ENCODE results near the gene POLR2A. TPM values are rescaled to one million over a fixed set of nuclear protein-coding genes. Genes with fewer than 3 reads are reported as not detected.

Gene POLR2A
- polyA plus RNA-seq, 1 donor from 2014 or later, result 9.1 TPM

DNA sequence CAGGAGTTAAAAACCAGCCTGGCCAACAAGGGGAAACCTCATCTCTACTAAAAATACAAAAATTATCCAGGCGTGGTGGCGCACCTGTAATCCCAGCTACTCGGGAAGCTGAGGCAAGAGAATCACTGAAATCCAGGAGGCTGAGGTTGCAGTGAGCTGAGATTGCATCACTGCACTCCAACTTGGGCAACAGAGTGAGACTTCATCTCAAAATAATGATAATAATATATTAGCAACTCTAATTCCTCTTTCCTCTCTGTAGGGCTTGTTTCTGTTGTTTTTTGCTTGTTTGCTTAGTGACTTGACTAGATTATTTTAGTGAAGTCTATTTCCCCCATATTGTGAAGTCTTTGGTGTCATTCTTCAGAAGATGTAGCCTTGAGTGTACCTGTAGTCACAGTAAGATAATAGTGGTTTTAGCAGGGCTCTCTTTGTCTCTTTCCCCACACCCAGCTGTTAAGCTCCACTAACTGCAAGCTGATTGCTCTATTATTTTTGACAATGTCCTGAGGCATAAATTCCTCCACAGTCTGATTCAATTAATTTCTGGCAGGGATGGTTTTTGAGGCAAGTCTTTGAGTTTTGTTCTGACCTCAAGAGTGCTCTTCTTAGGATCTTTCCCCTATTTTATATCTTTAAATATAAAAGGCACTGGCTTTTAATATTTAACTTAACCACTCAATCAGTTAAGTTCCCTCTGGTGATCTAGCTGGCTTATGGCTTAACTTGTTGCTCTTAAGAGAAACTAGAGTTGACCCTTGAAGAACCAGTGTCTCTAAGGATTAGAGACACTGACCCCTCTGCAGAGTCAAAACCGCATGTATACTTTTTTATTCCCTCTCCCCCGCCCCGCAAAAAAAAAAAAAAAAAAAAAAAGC lies 46.1 kb downstream of the POLR2A start:
- TF ChIP-seq MXI1 (conservative IDR thresholded peaks at IDR 0.05; ENCODE audit: poor library complexity, severe bottlenecking), result no peak
- TF ChIP-seq, protein P1, sequence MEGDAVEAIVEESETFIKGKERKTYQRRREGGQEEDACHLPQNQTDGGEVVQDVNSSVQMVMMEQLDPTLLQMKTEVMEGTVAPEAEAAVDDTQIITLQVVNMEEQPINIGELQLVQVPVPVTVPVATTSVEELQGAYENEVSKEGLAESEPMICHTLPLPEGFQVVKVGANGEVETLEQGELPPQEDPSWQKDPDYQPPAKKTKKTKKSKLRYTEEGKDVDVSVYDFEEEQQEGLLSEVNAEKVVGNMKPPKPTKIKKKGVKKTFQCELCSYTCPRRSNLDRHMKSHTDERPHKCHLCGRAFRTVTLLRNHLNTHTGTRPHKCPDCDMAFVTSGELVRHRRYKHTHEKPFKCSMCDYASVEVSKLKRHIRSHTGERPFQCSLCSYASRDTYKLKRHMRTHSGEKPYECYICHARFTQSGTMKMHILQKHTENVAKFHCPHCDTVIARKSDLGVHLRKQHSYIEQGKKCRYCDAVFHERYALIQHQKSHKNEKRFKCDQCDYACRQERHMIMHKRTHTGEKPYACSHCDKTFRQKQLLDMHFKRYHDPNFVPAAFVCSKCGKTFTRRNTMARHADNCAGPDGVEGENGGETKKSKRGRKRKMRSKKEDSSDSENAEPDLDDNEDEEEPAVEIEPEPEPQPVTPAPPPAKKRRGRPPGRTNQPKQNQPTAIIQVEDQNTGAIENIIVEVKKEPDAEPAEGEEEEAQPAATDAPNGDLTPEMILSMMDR (IDR thresholded peaks at IDR 0.05; ENCODE audit: poor library complexity, severe bottlenecking), result no peak
- TF ChIP-seq RAD21 (conservative IDR thresholded peaks at IDR 0.05), result no peak
- TF ChIP-seq EZH2 (IDR thresholded peaks at IDR 0.05; ENCODE audit: borderline replicate concordance, insufficient read depth, low read length, poor library complexity, severe bottlenecking), result no peak
- TF ChIP-seq, protein P2, sequence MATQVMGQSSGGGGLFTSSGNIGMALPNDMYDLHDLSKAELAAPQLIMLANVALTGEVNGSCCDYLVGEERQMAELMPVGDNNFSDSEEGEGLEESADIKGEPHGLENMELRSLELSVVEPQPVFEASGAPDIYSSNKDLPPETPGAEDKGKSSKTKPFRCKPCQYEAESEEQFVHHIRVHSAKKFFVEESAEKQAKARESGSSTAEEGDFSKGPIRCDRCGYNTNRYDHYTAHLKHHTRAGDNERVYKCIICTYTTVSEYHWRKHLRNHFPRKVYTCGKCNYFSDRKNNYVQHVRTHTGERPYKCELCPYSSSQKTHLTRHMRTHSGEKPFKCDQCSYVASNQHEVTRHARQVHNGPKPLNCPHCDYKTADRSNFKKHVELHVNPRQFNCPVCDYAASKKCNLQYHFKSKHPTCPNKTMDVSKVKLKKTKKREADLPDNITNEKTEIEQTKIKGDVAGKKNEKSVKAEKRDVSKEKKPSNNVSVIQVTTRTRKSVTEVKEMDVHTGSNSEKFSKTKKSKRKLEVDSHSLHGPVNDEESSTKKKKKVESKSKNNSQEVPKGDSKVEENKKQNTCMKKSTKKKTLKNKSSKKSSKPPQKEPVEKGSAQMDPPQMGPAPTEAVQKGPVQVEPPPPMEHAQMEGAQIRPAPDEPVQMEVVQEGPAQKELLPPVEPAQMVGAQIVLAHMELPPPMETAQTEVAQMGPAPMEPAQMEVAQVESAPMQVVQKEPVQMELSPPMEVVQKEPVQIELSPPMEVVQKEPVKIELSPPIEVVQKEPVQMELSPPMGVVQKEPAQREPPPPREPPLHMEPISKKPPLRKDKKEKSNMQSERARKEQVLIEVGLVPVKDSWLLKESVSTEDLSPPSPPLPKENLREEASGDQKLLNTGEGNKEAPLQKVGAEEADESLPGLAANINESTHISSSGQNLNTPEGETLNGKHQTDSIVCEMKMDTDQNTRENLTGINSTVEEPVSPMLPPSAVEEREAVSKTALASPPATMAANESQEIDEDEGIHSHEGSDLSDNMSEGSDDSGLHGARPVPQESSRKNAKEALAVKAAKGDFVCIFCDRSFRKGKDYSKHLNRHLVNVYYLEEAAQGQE (IDR thresholded peaks at IDR 0.05; ENCODE audit: borderline replicate concordance), result no peak
- no peak for TF ChIP-seq SMC3 (conservative IDR thresholded peaks at IDR 0.05; ENCODE audit: poor library complexity)
- TF ChIP-seq EP300 (conservative IDR thresholded peaks at IDR 0.05; ENCODE audit: poor library complexity, severe bottlenecking), result no peak
- no peak overlapping the region for H3K9ac ChIP-seq (ENCODE audit: low read length)
- no peak overlapping the region for H3K4me3 ChIP-seq (ENCODE audit: low read length)

DNA sequence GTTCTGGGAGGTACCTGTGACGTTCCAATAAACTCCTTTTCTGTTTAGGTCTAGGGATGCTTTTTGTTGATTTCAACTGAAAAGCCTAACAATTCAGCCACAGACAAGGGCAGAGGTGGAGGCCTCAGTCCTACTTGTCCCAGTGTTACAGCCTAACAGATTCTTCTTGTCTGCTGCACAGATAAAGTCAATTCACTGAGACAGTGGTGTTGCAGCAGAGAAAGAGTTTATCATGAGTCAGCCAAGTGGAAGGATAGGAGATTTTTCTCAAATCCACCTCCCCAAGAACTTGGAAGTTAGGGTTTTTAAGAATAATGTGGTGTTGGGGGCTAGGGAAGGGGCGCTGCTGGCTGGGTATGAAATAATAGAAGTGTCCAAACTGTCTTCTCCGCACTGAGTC lies 53.9 kb downstream of the POLR2A start:
- TF ChIP-seq EP300 (conservative IDR thresholded peaks at IDR 0.05; ENCODE audit: poor library complexity, severe bottlenecking), result no peak
- TF ChIP-seq EZH2 (IDR thresholded peaks at IDR 0.05; ENCODE audit: borderline replicate concordance, insufficient read depth, low read length, poor library complexity, severe bottlenecking), result no peak
- TF ChIP-seq, protein P1 (IDR thresholded peaks at IDR 0.05; ENCODE audit: poor library complexity, severe bottlenecking), result no peak
- no peak for TF ChIP-seq TAF1 (IDR thresholded peaks at IDR 0.05; ENCODE audit: low read depth)
- no peak for TF ChIP-seq MXI1 (conservative IDR thresholded peaks at IDR 0.05; ENCODE audit: poor library complexity, severe bottlenecking)
- TF ChIP-seq SMC3 (conservative IDR thresholded peaks at IDR 0.05; ENCODE audit: poor library complexity), result no peak
- TF ChIP-seq, protein P2 (IDR thresholded peaks at IDR 0.05; ENCODE audit: borderline replicate concordance), result no peak
- no peak for TF ChIP-seq POLR2AphosphoS5 (IDR thresholded peaks at IDR 0.05)
- no peak for TF ChIP-seq RAD21 (conservative IDR thresholded peaks at IDR 0.05)
- no peak overlapping the region for H2AFZ ChIP-seq (ENCODE audit: low read depth, low read length)

More for the DNA sequence above, 46.1 kb downstream of the POLR2A start:
- no peaks in the 10 kb centered on the region for H3K9me2 ChIP-seq (ENCODE audit: insufficient read depth, low read length)
- no peak overlapping the region for H2AFZ ChIP-seq (ENCODE audit: low read depth, low read length)
- no peaks in the 10 kb centered on the region for H3K36me3 ChIP-seq (ENCODE audit: insufficient read depth, low read length)
- no peaks in the 10 kb centered on the region for H3K79me2 ChIP-seq (replicated peaks; ENCODE audit: insufficient read depth, low read length)
- no peak overlapping the region for H3K4me2 ChIP-seq (ENCODE audit: low read length)
- H3K9me3 ChIP-seq (ENCODE audit: low read length), result no peaks in the 10 kb centered on the region
- no peaks in the 10 kb centered on the region for H3K27me3 ChIP-seq (ENCODE audit: insufficient read depth, low read depth, low read length)
- no peak overlapping the region for H3K27ac ChIP-seq (ENCODE audit: low read length)
- no peaks in the 10 kb centered on the region for H3F3A ChIP-seq (ENCODE audit: insufficient read depth, low read length, poor library complexity, severe bottlenecking)
- H4K20me1 ChIP-seq (ENCODE audit: insufficient read depth), result no peaks in the 10 kb centered on the region

More for the DNA sequence above, 53.9 kb downstream of the POLR2A start:
- no peak overlapping the region for H3K4me3 ChIP-seq (ENCODE audit: low read length)
- H3K9ac ChIP-seq (ENCODE audit: low read length), result no peak overlapping the region
- H3K9me3 ChIP-seq (ENCODE audit: low read length), result no peaks in the 10 kb centered on the region
- no peaks in the 10 kb centered on the region for H3F3A ChIP-seq (ENCODE audit: insufficient read depth, low read length, poor library complexity, severe bottlenecking)
- H3K4me2 ChIP-seq (ENCODE audit: low read length), result no peak overlapping the region
- no peaks in the 10 kb centered on the region for H3K27me3 ChIP-seq (ENCODE audit: insufficient read depth, low read depth, low read length)
- H4K20me1 ChIP-seq (ENCODE audit: insufficient read depth), result no peaks in the 10 kb centered on the region
- no peaks in the 10 kb centered on the region for H3K79me2 ChIP-seq (replicated peaks; ENCODE audit: insufficient read depth, low read length)
- no peaks in the 10 kb centered on the region for H3K9me2 ChIP-seq (ENCODE audit: insufficient read depth, low read length)
- no peak overlapping the region for H3K27ac ChIP-seq (ENCODE audit: low read length)
- no peaks in the 10 kb centered on the region for H3K36me3 ChIP-seq (ENCODE audit: insufficient read depth, low read length)

Data from neural cell (in vitro differentiated cells).